ENCODE measurements around the gene SPATA17. TPM values are rescaled to one million over a fixed set of nuclear protein-coding genes. Genes with fewer than 3 reads are reported as not detected.

Gene SPATA17
- total and polyA plus RNA-seq, 10 of the 15 experiments (the other 5 are each of a cell fraction or from before 2014, with no cell fraction given), result 0.08 to 0.27 (median 0.11) TPM; not detected in 6

DNA sequence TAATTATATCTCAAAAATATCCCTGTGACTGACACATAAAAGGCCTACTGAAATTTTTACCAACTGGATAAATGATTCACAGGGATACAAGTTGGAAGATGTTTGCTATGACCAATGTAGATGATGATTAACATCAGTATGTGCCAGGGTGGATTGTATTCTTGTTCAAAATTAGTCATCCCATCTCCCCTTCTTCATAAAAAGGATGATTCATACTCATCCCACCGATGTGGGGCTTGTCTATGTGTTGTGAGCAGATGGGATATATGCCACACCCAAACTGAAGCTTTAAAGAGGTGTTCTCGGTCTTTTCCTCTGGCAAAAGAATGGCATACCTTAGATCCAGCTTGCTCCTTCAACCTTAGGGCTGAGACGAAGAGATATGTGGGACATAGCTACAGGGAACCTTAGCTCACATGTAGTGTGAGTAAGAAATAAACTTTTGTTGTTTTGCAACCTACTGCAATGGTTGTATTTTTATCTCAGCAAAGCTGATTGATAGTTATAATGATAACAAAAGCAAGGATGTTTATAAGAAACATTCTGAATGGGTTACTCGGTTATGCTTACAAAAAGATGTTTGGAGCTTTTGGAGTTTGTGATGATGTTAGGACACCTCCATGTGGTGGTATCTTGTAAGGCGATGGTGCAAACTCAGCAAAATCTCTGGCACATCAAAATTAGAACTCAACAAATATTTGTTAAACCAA lies 29.4 kb downstream of the SPATA17 start:
- H3K4me2 ChIP-seq (ENCODE audit: control insufficient read depth, insufficient read depth), result no peak overlapping the region
- no peaks in the 10 kb centered on the region for H3K4me1 ChIP-seq (ENCODE audit: control insufficient read depth, insufficient read depth, low read length)
- H3K79me2 ChIP-seq (ENCODE audit: control insufficient read depth, insufficient read depth, low read length), result no peaks in the 10 kb centered on the region
- BruUV-seq (replicated peaks), result no TSS peak
- WGBS (ENCODE audit: insufficient coverage, insufficient replicate concordance, low lambda C conversion rate, missing lambda C conversion rate), result 22% methylated on average over 5 of the region's 5 CpGs
- H3K9me3 ChIP-seq (replicated peaks; ENCODE audit: control insufficient read depth, insufficient read depth, low read length), result no peaks in the 10 kb centered on the region
- in situ Hi-C loops (cut with MboI), result no loop called here
- ATAC-seq, result peak; percentile 53; the same call in 2 of the 3 replicates
- no peaks in the 10 kb centered on the region for H3K27me3 ChIP-seq (replicated peaks in 1 of 2; ENCODE audit: control insufficient read depth in 2 of 2, insufficient read depth in 2 of 2, low read length in 1 of 2)
- no peak overlapping the region for H2AFZ ChIP-seq (ENCODE audit: control insufficient read depth, low read depth, low read length)
- no peak for TF ChIP-seq WRNIP1 (IDR thresholded peaks at IDR 0.05; ENCODE audit: borderline replicate concordance, low read depth, low read length)
- TF ChIP-seq SMC3 (IDR thresholded peaks at IDR 0.05; ENCODE audit: borderline replicate concordance, low read length), result peak; percentile 61; the same call in 1 of the 2 replicates
- no peak for TF ChIP-seq BACH1 (IDR thresholded peaks at IDR 0.05; ENCODE audit: borderline replicate concordance)
- TF ChIP-seq RAD21 (IDR thresholded peaks at IDR 0.05; ENCODE audit: insufficient read depth, low read depth, low read length), result peak; percentile 81
- no peak for TF ChIP-seq BCL11A (IDR thresholded peaks at IDR 0.05; ENCODE audit: low read depth, low read length)
- TF ChIP-seq HDAC2 (IDR thresholded peaks at IDR 0.05), result no peak
- TF ChIP-seq, protein P1, sequence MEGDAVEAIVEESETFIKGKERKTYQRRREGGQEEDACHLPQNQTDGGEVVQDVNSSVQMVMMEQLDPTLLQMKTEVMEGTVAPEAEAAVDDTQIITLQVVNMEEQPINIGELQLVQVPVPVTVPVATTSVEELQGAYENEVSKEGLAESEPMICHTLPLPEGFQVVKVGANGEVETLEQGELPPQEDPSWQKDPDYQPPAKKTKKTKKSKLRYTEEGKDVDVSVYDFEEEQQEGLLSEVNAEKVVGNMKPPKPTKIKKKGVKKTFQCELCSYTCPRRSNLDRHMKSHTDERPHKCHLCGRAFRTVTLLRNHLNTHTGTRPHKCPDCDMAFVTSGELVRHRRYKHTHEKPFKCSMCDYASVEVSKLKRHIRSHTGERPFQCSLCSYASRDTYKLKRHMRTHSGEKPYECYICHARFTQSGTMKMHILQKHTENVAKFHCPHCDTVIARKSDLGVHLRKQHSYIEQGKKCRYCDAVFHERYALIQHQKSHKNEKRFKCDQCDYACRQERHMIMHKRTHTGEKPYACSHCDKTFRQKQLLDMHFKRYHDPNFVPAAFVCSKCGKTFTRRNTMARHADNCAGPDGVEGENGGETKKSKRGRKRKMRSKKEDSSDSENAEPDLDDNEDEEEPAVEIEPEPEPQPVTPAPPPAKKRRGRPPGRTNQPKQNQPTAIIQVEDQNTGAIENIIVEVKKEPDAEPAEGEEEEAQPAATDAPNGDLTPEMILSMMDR (IDR thresholded peaks at IDR 0.05 in 2 of 3, conservative IDR thresholded peaks at IDR 0.05 in 1 of 3; ENCODE audit: control insufficient read depth in 2 of 3, extremely low read depth in 1 of 3, insufficient read depth in 1 of 3, low read depth in 3 of 3, low read length in 3 of 3), result peak; percentile 33 to 58 (median 48); a peak in 5 of 6 replicates
- no peak overlapping the region for H3K9ac ChIP-seq (ENCODE audit: control insufficient read depth, insufficient read depth, low read length)
- ChIA-PET POLR2A (interaction anchor here (0.9 kb wide), 1 partner anchor 265 kb away, joined by 4 read pairs; no protein-coding TSS in a partner anchor), SMC1A (ENCODE audit: uncharacterized antibody, unreplicated experiment) (interaction anchor here (0.6 to 1.7 kb wide), 6 partner anchors 10 to 911 kb away, joined by 3 to 7 read pairs (median 4); no protein-coding TSS in a partner anchor), RAD21 (ENCODE audit: unreplicated experiment) (interaction anchor here (0.7 to 1.2 kb wide), 3 partner anchors 29 to 86 kb away, joined by 3 read pairs; partner anchors contain the start of genes GPATCH2 and SPATA17), CTCF (interaction anchor here (0.8 to 2.1 kb wide), 14 partner anchors 9 to 1439 kb away, joined by 3 to 10 read pairs (median 4); no protein-coding TSS in a partner anchor)
- intact Hi-C loops (cut with micrococcal nuclease; ENCODE audit: unreplicated experiment), result loop anchor here (5.0 to 10.0 kb wide), 3 partner anchors 336 to 698 kb away; no protein-coding TSS in a partner anchor
- no peak for DNase-seq (ENCODE audit: low read depth, low spot score)
- FAIRE-seq, result no peak
- no peaks in the 10 kb centered on the region for H4K20me1 ChIP-seq (ENCODE audit: control insufficient read depth, insufficient read depth)
- H3K4me3 ChIP-seq, result no peak overlapping the region
- no peak overlapping the region for H3K27ac ChIP-seq (ENCODE audit: control insufficient read depth, insufficient read depth)
- no peaks in the 10 kb centered on the region for H3K36me3 ChIP-seq (ENCODE audit: control insufficient read depth in 2 of 2, insufficient read depth in 2 of 2, low read length in 1 of 2)

All from GM12878 (cell line).